Mucosa of gallbladder (tissue), 1 donor: Measurements from ENCODE around the gene RALGAPA2. TPM values are rescaled to one million over a fixed set of nuclear protein-coding genes. Genes with fewer than 3 reads are reported as not detected.

Experiments
- DNase-seq: peaks from one replicate; pipeline ENCODE4 v3.0.0-alpha.2; 2020; ENCODE audit warnings: low spot score
- total RNA-seq: library from RNA; stranded (reverse); gene quantifications from one replicate; pipeline ENCODE4 v1.2.1, GENCODE V29; 2021
- donor health status: DM: no; HTN: no; CAD: no.

Gene RALGAPA2
- total RNA-seq, 1 donor from 2014 or later: 76.9 TPM

DNA sequence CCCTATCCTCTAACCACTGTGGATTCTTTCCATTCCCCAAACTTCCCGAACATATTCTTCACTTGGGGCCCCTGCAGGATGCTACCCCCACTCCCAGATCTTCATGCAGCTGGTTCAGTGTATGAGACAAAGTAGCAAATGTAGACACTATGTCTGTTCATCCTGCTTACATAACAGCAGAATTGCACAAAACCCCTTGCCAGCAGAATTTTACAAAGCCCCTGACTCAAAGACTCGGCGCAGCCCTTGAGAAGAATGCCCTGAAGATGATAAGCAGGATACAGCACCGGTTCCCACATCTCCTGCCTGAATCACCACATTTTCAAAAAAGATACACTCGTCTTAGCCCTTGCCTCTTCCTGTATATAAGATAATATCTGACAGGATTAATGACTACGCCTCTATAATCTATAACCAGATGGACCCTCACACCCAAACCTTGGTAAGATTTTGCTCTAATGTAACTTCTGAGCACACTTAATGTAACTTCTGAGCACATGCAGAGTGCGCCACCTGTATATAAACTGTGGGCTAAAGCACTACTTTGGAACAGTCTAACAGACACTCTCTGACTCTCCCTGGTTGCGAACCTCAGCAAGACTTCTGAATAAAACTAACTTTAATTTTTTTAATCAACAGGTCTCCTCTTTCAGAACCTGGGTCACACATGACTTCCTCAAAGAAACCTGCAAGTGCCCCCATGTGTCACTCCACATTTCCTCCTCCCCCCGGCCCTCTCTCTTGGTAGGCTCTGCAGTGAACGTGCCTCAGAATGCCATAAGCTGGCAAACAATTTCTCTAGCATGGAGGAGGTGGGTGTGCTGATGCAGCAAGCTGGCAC lies 28.7 kb downstream of the RALGAPA2 start:
- no peak for DNase-seq

DNA sequence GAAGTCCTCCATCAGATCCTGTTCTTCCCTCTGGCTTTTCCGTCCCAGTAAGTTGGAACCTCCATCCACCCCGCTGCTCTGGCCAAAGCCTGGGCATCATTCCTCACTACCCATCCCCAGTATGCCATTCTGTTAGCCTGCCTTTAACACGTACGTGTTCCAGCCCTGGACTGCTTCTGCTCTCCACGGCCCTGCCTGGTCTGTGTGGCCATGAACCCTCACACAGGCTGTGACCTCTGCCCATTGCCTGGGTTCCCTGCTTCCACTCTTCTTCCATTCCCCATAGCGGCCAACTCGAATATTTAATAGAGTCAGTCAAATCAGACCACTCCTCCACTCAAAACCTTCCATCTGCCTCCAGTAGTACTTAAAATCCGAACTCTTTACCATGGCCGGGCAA lies 29.4 kb downstream of the RALGAPA2 start:
- no peak for DNase-seq

DNA sequence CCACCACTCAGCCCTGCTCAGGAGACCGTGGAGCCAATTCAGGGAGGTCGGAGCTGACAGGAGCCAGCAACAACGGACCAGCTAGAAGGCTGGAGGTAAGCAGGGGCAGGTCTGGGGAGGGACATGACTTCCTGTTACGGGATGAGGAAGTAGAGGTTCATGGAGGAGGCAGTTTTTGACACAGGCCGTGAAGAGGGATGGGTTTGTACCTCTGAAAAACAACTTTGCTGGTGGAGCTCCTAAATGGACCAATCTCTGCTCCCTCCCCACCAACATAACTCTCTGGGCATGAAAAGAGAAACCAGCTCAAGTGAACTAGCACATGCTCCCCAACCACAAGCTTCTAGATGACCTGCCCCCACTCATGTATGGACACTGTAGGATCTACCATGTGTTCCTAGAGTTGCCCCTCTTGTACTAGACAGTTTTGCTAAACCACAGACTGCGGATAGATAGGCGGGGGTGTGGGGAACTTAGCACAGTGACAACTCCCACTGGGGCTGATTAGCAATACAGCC lies 31.4 kb downstream of the RALGAPA2 start:
- no peak for DNase-seq

DNA sequence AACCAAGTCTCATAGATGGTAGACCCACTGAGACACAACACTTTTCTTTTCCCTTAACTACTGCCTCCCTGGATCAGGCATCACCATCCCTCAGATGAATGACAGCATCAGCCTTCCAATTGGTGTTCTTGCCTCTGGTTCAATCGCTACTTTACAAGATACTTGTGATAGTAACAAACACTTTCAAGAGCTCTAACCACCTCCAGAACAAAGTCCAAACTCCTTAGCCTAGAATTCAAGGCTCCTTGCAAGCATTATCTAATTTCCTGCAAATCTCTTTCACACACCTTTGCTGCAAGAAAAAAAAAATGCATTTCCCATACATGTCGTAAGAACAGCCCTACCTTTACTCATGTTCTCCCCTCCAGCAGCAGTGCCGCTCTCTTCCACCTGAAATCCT lies 33.1 kb downstream of the RALGAPA2 start:
- no peak for DNase-seq

DNA sequence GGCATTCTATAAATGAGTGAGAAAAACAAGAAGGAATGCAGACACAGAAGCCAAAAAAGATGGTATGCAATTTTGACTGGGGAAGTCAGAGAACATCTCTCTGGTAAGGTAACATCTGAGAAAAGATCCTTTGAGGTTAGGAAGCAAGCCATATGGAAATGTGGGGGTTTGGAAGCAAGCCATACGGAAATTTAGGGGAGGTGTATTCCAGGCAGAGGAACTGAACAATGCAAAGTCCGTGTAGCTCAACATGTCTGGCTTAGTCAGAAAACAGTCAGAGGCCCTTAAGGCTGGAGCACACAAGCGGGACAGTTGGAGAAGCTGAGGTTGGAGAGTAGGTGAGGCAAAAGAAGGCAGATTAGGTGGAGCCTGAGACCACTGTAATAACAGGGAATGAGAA lies 35.3 kb downstream of the RALGAPA2 start:
- DNase-seq: no peak

DNA sequence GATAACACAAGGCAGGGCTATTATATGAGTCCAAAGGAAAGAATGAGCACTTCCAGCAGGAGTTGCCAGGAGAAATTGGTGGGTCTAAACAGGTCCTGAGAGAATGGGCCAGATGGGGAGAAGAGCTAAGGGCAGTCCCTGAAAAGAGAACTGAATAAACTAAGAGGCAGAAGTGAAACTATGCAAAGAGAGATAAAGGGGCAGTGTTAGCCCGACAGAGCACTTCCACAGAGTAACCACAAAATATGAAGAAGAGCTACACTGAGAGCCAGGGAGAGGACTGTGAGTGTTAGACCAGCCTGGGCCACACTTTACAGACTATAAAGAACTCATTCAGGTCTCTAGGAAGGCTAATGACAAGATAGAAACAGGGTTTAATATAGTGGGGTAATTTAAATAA lies 43.8 kb downstream of the RALGAPA2 start:
- DNase-seq: no peak

DNA sequence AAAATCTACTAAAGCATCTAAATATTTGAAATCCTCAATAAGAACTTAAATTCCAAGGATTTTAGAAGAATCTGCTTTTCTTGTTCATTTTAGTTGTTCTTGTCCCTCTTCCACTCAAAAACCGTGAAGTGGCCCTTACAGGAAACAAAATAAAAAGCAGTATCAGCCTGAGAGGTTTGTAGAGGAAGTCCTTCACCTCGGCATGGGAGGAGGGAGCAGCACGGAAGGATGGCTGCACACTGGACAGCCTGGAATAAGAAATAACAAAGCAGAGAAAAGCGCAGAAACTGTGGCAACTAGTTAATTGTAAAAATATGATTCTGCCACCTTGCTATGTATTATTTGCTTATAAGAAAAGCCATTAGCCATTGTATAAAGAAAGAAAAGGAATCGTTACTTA lies 46.1 kb downstream of the RALGAPA2 start:
- no peak for DNase-seq

DNA sequence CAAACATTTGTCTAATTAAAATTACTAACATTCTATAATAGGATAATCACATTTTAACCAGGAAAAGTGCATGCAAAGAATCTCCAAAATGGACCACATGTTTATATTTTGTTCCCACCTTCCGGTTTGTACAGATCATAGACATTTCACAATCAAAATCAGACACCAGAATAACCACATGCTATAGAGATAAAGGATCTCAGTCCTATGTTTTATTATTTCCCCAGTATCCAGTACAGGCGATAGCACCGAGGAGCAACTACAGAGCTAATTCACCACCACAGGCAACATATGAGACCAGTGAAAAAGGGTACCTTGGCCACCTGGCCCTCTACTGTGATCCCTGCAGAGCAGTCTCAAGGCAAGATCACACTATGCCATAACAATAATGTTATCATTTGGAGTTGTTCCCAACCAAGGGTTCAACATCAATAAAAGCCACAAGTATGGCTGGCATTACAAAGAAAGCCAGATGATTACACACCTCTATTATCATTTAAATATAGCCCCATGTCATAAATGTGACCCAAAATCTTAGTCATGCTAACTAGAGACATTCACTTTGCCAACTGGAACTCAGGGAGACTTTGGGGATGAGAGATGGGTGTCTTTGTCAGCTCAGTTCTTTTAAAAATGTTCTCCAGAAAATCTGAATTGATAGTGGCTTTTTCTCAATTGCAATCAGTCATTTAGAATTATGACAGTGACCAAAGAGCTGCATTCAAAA lies 46.7 kb downstream of the RALGAPA2 start:
- no peak for DNase-seq

DNA sequence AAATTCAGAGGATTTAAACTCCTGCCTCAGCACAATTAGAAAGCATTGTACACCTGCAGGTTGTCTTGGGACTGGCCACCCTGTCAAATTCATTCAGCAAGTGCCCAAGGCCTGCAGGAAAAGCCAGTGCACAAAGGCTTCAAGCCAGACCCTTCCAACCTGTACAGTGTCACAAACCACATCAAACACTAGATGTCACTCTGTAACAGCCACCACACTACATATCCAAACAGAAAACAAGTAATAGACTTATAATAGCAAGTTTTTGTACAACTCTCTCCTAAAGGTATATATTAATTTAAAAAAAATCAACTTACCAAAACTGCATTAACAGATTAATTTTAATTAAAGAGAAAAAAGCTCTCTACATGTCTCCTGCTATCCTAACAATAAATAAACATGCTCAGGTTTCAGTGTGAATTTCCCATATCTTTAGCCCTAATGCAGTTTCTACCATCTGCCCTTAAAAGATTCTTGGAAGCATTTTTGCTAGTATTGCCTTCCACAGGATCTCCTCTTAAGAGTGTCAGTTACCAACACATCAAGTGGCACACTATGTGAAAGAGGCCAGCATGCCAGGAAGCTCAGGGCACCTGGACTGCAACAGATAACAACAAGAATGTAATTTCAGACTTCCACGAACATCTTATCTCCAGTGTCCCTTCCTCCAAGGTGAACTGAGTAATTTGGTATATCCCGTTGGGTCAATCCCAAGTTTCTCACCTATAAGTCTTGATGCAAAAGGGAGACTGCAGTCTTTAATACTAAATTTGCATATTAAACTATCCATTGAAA lies 47.5 kb downstream of the RALGAPA2 start:
- DNase-seq: no peak

DNA sequence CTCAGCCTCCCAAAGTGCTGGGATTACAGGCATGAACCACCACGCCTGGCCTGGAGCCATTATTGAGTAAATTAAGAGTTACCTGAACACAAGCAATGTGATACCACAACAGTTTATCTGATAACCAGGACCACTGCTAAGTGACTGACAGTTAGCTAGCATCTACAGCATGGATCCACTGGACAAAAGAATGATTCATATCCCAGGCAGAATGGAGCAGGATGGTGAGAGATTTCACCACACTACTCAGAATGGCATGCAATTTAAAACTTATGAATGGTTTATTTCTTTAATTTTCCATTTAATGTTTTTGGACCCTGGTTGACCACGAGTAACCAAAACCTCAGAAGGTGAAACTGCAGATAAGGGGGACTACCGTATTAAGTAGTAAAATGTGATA lies 48.6 kb downstream of the RALGAPA2 start:
- DNase-seq: no peak

DNA sequence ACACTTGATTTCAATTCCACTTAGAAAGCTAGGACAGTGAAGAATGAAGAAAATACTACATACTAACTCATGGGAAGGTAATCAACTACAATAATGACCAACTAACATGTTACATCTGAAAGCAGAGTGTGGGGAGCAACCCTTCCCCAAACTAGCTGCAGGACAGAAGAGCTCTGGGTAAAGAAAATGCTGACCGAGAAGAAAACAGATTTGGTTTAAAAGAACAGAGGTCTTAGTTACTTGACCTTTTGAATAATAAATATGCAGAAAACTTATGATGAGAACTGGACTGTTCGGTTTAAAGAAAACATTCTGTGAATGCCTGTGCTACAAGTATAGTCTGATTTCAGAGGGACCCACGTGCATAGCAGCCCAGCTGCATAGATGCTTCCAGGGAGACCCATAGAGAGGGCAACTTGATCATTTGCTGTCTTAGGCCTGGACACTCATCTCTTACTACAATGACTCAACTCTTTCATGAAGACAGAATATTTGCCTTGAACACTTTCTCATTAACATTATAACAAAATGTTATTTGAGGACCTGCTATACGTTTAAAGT lies 53.5 kb downstream of the RALGAPA2 start:
- no peak for DNase-seq

DNA sequence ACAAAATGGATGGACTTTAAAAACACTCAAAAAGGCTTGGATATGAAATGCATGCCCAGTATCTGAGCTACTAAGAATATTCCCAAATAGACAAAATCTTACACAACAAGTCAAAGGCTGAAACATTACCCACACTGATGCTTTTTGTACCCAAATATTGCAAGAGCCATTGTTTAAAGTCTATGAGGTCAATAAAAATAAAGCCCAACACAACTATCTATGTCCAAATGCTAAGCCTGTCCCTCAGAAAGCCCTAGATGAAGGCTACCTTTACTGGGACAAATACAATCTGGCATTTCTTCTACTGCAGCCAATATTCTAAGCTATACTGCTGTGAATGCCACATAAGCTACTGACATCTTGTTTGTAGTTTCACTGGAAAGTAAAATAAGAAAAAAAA lies 54.3 kb downstream of the RALGAPA2 start:
- DNase-seq: no peak

DNA sequence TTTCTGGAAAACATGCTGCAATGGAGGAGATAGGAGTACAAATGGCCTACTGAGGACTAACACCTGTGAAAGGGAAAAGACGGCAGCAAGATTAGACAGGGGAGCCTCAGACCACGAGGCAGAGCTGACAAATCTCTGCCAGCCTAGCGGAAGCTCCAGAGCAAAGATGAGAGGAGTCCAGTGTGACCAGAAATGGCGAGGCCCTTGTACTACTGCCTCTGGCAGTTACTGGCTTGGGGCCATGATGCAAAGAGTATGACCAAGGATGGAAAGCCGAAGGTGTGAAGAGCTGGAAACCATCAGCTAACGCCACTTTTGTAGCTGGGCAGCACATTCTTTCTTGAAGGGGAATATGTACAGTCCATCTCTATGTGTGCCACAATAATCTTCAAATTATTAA lies 55.4 kb downstream of the RALGAPA2 start:
- DNase-seq: no peak

DNA sequence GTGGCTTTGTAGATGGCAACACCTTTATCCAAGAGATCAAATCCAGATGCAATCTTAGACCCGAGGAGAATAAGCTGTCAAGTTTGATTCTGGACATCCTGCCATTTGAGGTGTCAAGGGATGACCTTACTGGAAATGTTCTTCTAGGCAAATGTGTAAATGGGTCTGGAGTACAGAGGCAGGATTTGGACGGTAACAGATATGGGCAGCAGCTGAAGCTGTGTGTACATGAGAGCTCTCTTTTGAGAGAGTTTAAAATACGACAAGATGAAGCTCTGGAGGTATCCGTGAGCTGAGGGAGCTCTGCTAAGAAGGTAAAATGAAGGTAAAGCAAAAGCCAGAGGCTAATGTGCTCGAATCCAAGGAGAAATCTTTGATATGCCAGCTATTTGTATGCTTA lies 56.6 kb downstream of the RALGAPA2 start:
- DNase-seq: no peak

DNA sequence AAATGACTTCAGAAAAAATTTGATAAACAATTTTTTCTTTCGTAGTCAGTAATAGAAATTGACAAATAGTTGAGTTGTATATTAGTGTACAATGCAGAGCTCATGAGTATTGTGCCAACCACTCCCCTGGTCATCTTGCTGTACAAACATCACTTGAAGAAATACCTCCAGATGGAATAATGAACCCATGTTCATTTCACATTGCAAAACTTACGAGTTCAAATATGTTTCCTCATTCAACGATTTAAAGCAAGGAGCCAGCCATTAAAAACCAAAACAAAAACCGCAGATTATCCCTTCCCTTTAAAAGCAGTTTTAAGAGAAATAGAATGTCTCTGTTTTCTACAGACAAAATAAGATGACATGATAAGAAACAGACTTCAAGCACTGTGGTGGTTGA lies 62.5 kb downstream of the RALGAPA2 start:
- DNase-seq: no peak

DNA sequence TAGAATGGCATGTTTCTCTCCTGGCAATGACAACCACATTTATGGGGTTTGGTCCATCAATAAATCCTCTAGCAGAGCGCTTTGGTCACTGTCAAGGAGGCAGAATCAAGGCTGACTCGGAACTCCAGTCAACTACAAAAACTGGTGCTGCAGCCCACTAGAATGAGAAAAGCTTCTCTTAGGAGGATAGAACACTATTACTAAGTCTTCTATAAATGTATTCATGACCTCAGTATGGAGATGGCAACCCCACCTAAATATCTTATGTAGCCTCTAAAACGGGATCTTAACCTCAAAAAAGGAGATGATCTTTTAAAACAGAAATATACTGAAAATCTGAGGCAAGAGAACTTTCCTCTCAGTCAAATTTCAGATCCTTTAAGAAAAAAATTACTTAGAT lies 68.5 kb downstream of the RALGAPA2 start:
- no peak for DNase-seq

DNA sequence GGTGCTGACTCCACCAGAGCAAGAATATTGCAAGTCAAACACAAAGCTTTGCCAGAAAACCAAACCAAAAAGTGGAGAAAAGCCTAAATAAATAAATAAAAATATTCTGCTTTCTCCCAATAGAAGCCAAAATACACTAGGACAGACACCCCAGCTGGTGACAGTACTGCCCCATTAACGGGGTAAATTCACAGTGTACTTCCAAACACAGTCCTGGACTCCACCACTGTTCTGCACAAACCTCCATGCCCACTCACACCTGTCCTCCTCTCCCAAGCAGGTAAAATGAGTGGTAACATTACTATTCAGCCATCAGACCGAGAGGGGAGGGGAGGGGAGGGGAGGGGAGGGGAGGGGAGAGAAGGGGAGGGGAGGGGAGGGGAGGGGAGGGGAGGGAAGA lies 70.7 kb downstream of the RALGAPA2 start:
- DNase-seq: no peak

DNA sequence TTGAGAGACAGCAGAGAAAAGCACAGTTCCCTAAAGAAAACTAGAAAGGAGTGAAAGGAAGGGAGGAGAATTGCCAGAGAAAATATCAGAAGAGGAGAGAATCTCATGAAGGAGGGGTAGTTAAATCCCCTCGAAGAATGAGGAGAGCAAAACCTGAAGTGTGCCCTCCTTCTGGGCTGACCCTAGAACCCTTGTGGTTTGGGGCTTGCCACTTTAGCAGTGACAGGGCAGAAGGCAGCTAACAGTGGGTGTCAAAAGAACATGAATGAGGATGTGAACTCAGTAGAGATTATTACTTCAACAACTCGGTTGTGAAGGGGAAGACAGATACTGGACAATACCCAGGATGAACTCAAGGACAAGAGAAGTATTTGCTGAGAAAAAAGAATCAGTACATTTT lies 73.6 kb downstream of the RALGAPA2 start:
- DNase-seq: no peak

DNA sequence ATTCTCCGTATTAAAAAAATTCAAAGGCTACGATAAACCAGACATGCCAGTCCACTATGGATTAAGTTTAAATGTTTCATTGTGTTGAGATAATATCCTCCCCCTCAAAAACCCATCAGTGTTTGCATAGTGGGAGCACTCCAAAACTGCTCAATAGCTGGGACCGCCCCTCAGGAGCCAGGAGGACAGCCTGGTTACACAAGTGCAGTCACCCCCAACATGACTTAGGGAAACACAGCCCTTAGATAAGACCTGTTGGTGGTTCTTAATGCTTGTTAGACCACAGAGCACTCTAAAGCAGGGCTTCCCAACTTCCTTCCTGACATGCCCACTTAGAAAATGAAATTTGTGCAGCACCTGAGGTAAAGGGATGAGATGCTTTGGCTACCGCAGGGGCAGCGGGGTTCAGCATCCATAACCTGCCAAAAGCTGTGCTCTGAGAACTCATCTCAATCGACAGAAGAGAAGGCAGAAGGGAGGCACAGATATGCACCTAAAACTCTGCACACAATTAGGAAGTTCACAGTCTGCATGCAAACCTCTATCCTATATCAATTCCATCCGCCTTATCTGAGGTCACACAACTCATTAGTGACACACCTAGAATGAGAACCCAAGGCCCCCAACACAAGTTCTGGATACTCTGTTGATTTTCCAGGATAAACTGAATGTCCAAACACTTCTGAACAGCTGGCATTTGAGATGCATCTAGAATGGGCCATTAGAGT lies 74.3 kb downstream of the RALGAPA2 start:
- DNase-seq: no peak

DNA sequence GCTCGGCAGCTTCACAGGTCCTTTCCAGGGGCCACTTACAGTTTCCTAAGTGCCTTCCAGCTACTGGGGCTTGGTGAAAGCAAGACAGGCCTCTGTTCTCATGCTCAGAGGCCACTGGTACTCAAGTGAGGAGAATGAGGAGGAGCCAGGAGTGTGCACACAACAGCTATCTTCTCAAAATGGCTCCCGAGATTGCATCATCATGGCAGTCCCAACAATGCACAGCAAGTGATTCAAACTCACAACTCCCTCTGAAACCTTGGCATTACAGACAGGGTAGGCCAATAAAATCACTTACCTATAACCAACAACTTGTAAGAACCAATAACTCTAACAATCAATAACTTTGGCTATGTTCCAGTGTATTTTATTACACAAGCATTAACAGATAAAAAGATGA lies 77.4 kb downstream of the RALGAPA2 start:
- no peak for DNase-seq

DNA sequence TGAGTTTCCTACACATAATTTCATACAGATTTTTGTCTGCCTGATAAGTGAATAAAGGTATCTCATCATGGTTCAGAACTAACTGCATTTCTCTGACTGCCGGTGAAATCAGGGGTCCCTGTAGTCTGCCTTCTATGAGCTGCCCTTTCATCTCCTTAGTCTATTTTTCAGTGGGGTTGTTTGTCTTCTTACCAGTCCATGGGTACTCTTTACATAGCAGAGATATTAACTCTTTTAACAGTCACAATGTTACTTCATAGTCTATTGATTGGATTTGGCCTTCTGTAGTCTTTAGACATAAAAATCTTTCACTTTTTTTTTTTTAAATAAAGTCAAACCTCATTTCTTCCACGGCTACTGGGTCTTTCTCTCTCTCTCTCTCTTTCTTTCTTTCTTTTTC lies 79.8 kb downstream of the RALGAPA2 start:
- no peak for DNase-seq
